HepG2 (cell line): ENCODE results near the gene PCNT. TPM values are rescaled to one million over a fixed set of nuclear protein-coding genes. Genes with fewer than 3 reads are reported as not detected.
"Not testable (repeated sequence)": the region's sequence is repeated elsewhere in the genome, so short reads cannot be mapped to it uniquely, and the experiment has no call there.

Experiments used
- ATAC-seq: fragments of 200-7000 bp; cut with Tn5 transposase; 3 replicates; pipeline ENCODE4 v1.9.1; 2020; ENCODE audit warnings: mild to moderate bottlenecking, moderate library complexity
- BruUV-seq: library from RNA; stranded (reverse); fragments of 400-500 nt; replicated peaks from 2 replicates; lab custom pipeline; 2021; lab: Mats Ljungman, UMichigan
- CTCF ChIA-PET: fragments of 300-600 bp; formaldehyde crosslinking; extraction: SDS; loops from one replicate; lab custom pipeline; 2021; ENCODE audit warnings: low total read pairs, inconsistent platforms, low intra/inter-chr PET ratio; lab: Yijun Ruan, JAX
- POLR2A ChIA-PET: fragments of 350-600 bp; sonication (Branson Sonifier 250); formaldehyde crosslinking; loops from one replicate; lab custom pipeline; 2020; ENCODE audit warnings: antibody characterized with exemption, inconsistent platforms; lab: Yijun Ruan, JAX
- DNase-seq: peaks from one replicate; pipeline ENCODE4 v3.0.0-alpha.2; 2015; ENCODE audit warnings: low spot score
- FAIRE-seq: peaks from 3 replicates; lab custom pipeline; 2011; peaks lifted over from hg19 to GRCh38; lab: Jason Lieb, UNC
- H2AFZ ChIP-seq: one replicate; pipeline ENCODE4 v1.6.1; 2011; ENCODE audit warnings: low read length, inconsistent platforms
- H3K27ac ChIP-seq: fragments of 300-600 bp; 3 replicates; pipeline ENCODE4 v1.8.0; 2011; ENCODE audit warnings: mixed run types, mild to moderate bottlenecking, mixed read lengths, low read length, inconsistent platforms; ENCODE audit not compliant: insufficient read depth; ENCODE audit errors: extremely low read length
- H3K27me3 ChIP-seq, 2 experiments: fragments of 200-600 bp in 1 of 2; 2 replicates in 1 of 2; 3 replicates in 1 of 2; pipeline versions ENCODE4 v1.6.0 to v1.8.0; 2011; ENCODE audit warnings: low read length in 2 of 2, mild to moderate bottlenecking in 2 of 2, moderate library complexity in 2 of 2, inconsistent platforms in 1 of 2; ENCODE audit not compliant: insufficient read depth in 2 of 2, control insufficient read depth in 1 of 2
- H3K36me3 ChIP-seq, 2 experiments: fragments of 200-600 bp in 1 of 2; replicated peaks in 1 of 2; 2 replicates in 1 of 2; 3 replicates in 1 of 2; pipeline versions ENCODE4 v1.5.1 to v1.8.0; 2011; ENCODE audit warnings: low read length in 2 of 2, inconsistent platforms in 1 of 2; ENCODE audit not compliant: insufficient read depth in 2 of 2, control insufficient read depth in 1 of 2
- H3K4me1 ChIP-seq: 2 replicates; pipeline ENCODE4 v1.5.1; 2012; ENCODE audit warnings: low read length, inconsistent platforms; ENCODE audit not compliant: insufficient read depth
- H3K4me2 ChIP-seq: 2 replicates; pipeline ENCODE4 v1.6.0; 2011; ENCODE audit warnings: low read depth, low read length, inconsistent platforms
- H3K4me3 ChIP-seq, 3 experiments: fragments of 200-600 bp in 1 of 3; sonication (generic), shearing (Covaris generic) in 1 of 3; replicated peaks in 1 of 3; 2 replicates each; pipeline ENCODE4 v1.5.1; 2011 to 2016; ENCODE audit warnings: low read length in 3 of 3, inconsistent platforms in 2 of 3, low read depth in 2 of 3, mild to moderate bottlenecking in 2 of 3, control low read depth in 1 of 3, mixed read lengths in 1 of 3; ENCODE audit not compliant: insufficient read depth in 1 of 3
- H3K79me2 ChIP-seq: one replicate; pipeline ENCODE4 v1.6.1; 2011; ENCODE audit warnings: low read length, inconsistent platforms; ENCODE audit not compliant: insufficient read depth
- H3K9ac ChIP-seq: 2 replicates; pipeline ENCODE4 v1.6.0; 2011; ENCODE audit warnings: mild to moderate bottlenecking, low read depth, low read length, inconsistent platforms; ENCODE audit not compliant: insufficient read depth
- H3K9me3 ChIP-seq: 2 replicates; pipeline ENCODE4 v1.5.1; 2012; ENCODE audit warnings: mild to moderate bottlenecking, low read length
- H4K20me1 ChIP-seq: 2 replicates; pipeline ENCODE4 v1.6.0; 2011; ENCODE audit warnings: inconsistent platforms, mild to moderate bottlenecking, low read length, moderate library complexity; ENCODE audit not compliant: insufficient read depth
- CBX2 ChIP-seq, 2 experiments: fragments of 200-600 bp in 1 of 2; sonication (generic); formaldehyde crosslinking in 1 of 2; IDR thresholded peaks; 2 replicates each; pipeline versions ENCODE4 v1.7.0 to v1.8.1; 2018 to 2022; ENCODE audit warnings: low read depth in 2 of 2, low read length in 1 of 2, mild to moderate bottlenecking in 1 of 2, missing genetic modification reagents in 1 of 2
- FOXA3 ChIP-seq: IDR thresholded peaks from 2 replicates; pipeline ENCODE4 v1.6.1; 2016; ENCODE audit warnings: missing genetic modification reagents, missing compliant biosample characterization
- MNT ChIP-seq: fragments of 450-650 bp; IDR thresholded peaks from 2 replicates; pipeline ENCODE4 v1.6.1; 2016
- NFE2L1 ChIP-seq: sonication (generic); formaldehyde crosslinking; IDR thresholded peaks from 2 replicates; pipeline ENCODE4 v1.4.0; 2020; ENCODE audit warnings: missing genetic modification reagents, mild to moderate bottlenecking, borderline replicate concordance
- ZFP82 ChIP-seq: sonication (generic); formaldehyde crosslinking; IDR thresholded peaks from 2 replicates; pipeline ENCODE4 v1.5.1; 2020; ENCODE audit warnings: mild to moderate bottlenecking, missing genetic modification reagents, borderline replicate concordance
- ZNF121 ChIP-seq: sonication (generic); formaldehyde crosslinking; IDR thresholded peaks from 2 replicates; pipeline ENCODE4 v1.5.0; 2020; ENCODE audit warnings: mild to moderate bottlenecking, missing genetic modification reagents
- ZNF263 ChIP-seq: sonication (generic); formaldehyde crosslinking; IDR thresholded peaks from 2 replicates; pipeline ENCODE4 v1.4.0; 2020; ENCODE audit warnings: missing genetic modification reagents
- ZNF770 ChIP-seq: sonication (generic); formaldehyde crosslinking; IDR thresholded peaks from 2 replicates; pipeline ENCODE4 v1.5.0; 2020; ENCODE audit warnings: mild to moderate bottlenecking, missing genetic modification reagents
- WGBS: methylation state at CpG from one replicate; pipeline ENCODE4 v1.1.6; 2017; ENCODE audit warnings: low lambda C conversion rate; 5-methylcytosine and 5-hydroxymethylcytosine counted together
- in situ Hi-C: cut with HindIII; loops from 2 replicates; pipeline ENCODE4 v1.10.0; 2017; ENCODE audit warnings: low pct_unique_long_range_greater_than_20kb; ENCODE audit not compliant: extremely low pct_ligation_motif_present
- intact Hi-C: fragments of 100-400 bp; cut with micrococcal nuclease; formaldehyde crosslinking; loops from one replicate; pipeline ENCODE4 v1.10.0; 2022; ENCODE audit not compliant: unreplicated experiment
- polyA plus RNA-seq, 8 experiments: library from polyadenylated mRNA; depleted of rRNA in 3 of 8; stranded (reverse) in 7 of 8; unstranded in 1 of 8; fragments of >200 nt; fragmentation: Illumina TruSeq in 4 of 8; extraction: Trizol in 4 of 8; gene quantifications; 2 replicates each; pipeline versions ENCODE4 v1.2.1 to v1.2.3, GENCODE V29; 2011 to 2016; ENCODE audit warnings: low read depth in 4 of 8, missing spikeins in 1 of 8, mixed read lengths in 1 of 8; ENCODE audit not compliant: insufficient read depth in 1 of 8
- total RNA-seq, 5 experiments: library from RNA; depleted of rRNA; stranded (reverse); fragments of >200 nt; fragmentation: Illumina TruSeq; extraction: Trizol; gene quantifications; 2 replicates each; pipeline ENCODE4 v1.2.3, GENCODE V29; 2016; ENCODE audit warnings: low read depth in 1 of 5

The PCNT gene
- total and polyA plus RNA-seq, 2 of the 13 experiments (the other 11 are each of a cell fraction or from before 2014, with no cell fraction given) = 5.6 to 12.4 TPM

GRCh38 chr21:46372014-46372485 is 48.1 kb downstream of the PCNT start (continued):
- TF ChIP-seq NFE2L1 (CRISPR knock-in tag) (no peak), CBX2 (IDR thresholded peaks at IDR 0.05; ENCODE audit: low read depth, low read length) (no peak), CBX2 (CRISPR knock-in tag; IDR thresholded peaks at IDR 0.05; ENCODE audit: low read depth) (no peak), ZNF263 (CRISPR knock-in tag) (no peak), MNT (peak; percentile 100), ZFP82 (CRISPR knock-in tag) (no peak), FOXA3 (CRISPR knock-in tag) (no peak)
- TF ChIP-seq, all 625 proteins: peak for 3

GRCh38 chr21:46372947-46373346 is 49.0 kb downstream of the PCNT start:
- intact Hi-C loops, in situ Hi-C loops, ATAC-seq, H3K27ac ChIP-seq, FAIRE-seq, H3K9ac ChIP-seq, H2AFZ ChIP-seq, H4K20me1 ChIP-seq, DNase-seq, BruUV-seq, H3K4me3 ChIP-seq, H3K79me2 ChIP-seq, H3K4me1 ChIP-seq, POLR2A ChIA-PET, H3K4me2 ChIP-seq, H3K9me3 ChIP-seq, CTCF ChIA-PET, H3K27me3 ChIP-seq: not testable (repeated sequence)
- TF ChIP-seq ZNF121 (peak; percentile 87), ZNF770 (CRISPR knock-in tag) (peak; percentile 35; the same call in 1 of the 2 replicates)
- peaks cover 13 to 31% of the 10 kb centered on the region in 2 experiments; a peak in 4 of 5 replicates for H3K36me3 ChIP-seq
- WGBS = 96% methylated on average over 10 of the region's 10 CpGs
